H1 (cell line): Measurements from ENCODE around the gene ATP6V1B1. TPM values are rescaled to one million over a fixed set of nuclear protein-coding genes. Genes with fewer than 3 reads are reported as not detected.

Experiments
- CTCF ChIA-PET: fragments of 300-600 bp; sonication (Branson Sonifier 250); formaldehyde crosslinking; loops from one replicate; lab custom pipeline; 2021; ENCODE audit not compliant: partially characterized antibody; lab: Charles Lee
- POLR2A ChIA-PET: fragments of 300-600 bp; sonication (Branson Sonifier 250); formaldehyde crosslinking; loops from one replicate; lab custom pipeline; 2021; ENCODE audit warnings: inconsistent platforms; ENCODE audit not compliant: partially characterized antibody; lab: Charles Lee
- DNase-seq, 2 experiments: peaks; one replicate each; pipeline versions ENCODE4 v3.0.0 to v3.0.0-alpha.2; 2010 to 2022; ENCODE audit warnings: low spot score in 2 of 2, low read depth in 1 of 2, mixed read lengths in 1 of 2
- FAIRE-seq: peaks from 2 replicates; lab custom pipeline; 2011; peaks lifted over from hg19 to GRCh38; lab: Jason Lieb, UNC
- H2AFZ ChIP-seq: 2 replicates; pipeline ENCODE4 v1.8.1; 2012; ENCODE audit warnings: low read length, inconsistent platforms
- H2AK5ac ChIP-seq: 2 replicates; pipeline ENCODE4 v1.6.1; 2013; ENCODE audit warnings: low read depth, low read length
- H2BK120ac ChIP-seq: replicated peaks from 2 replicates; pipeline ENCODE3; 2013; ENCODE audit warnings: low read depth, low read length, inconsistent platforms
- H2BK12ac ChIP-seq: 2 replicates; pipeline ENCODE4 v1.6.1; 2013; ENCODE audit warnings: low read depth, low read length
- H2BK15ac ChIP-seq: 2 replicates; pipeline ENCODE4 v1.6.1; 2013; ENCODE audit warnings: low read length
- H2BK20ac ChIP-seq: 2 replicates; pipeline ENCODE4 v1.6.1; 2013; ENCODE audit warnings: low read length
- H2BK5ac ChIP-seq: 2 replicates; pipeline ENCODE4 v1.6.1; 2013; ENCODE audit warnings: low read depth, low read length
- H3K14ac ChIP-seq: 2 replicates; pipeline ENCODE4 v1.6.1; 2013; ENCODE audit warnings: inconsistent platforms; ENCODE audit not compliant: insufficient read length
- H3K18ac ChIP-seq: 2 replicates; pipeline ENCODE4 v1.6.1; 2013; ENCODE audit warnings: low read length; ENCODE audit errors: extremely low read depth
- H3K23ac ChIP-seq: 2 replicates; pipeline ENCODE4 v1.6.1; 2013; ENCODE audit warnings: inconsistent platforms; ENCODE audit not compliant: insufficient read length
- H3K23me2 ChIP-seq: 2 replicates; pipeline ENCODE4 v1.6.1; 2013; ENCODE audit warnings: low read depth, low read length
- H3K27ac ChIP-seq: 2 replicates; pipeline ENCODE4 v1.6.1; 2011; ENCODE audit warnings: low read depth, low read length, inconsistent platforms
- H3K27me3 ChIP-seq, 4 experiments: replicated peaks in 1 of 4; 1 replicate in 1 of 4; 2 replicates in 3 of 4; pipeline versions ENCODE4 v1.6.1 to v1.8.1; 2011 to 2013; ENCODE audit warnings: low read length in 3 of 4, mild to moderate bottlenecking in 3 of 4, inconsistent platforms in 2 of 4, mixed read lengths in 2 of 4, moderate library complexity in 1 of 4; ENCODE audit not compliant: control insufficient read depth in 3 of 4, insufficient read depth in 3 of 4; ENCODE audit errors: extremely low read depth in 1 of 4
- H3K36me3 ChIP-seq, 4 experiments: 2 replicates each; pipeline versions ENCODE4 v1.6.1 to v1.8.1; 2011 to 2013; ENCODE audit warnings: mild to moderate bottlenecking in 4 of 4, low read length in 3 of 4, moderate library complexity in 2 of 4, control low read depth in 1 of 4, inconsistent platforms in 1 of 4; ENCODE audit not compliant: insufficient read depth in 4 of 4, control insufficient read depth in 2 of 4
- H3K4ac ChIP-seq: replicated peaks from 2 replicates; pipeline ENCODE3; 2013; ENCODE audit warnings: low read length, low read depth, mixed read lengths, inconsistent platforms; ENCODE audit not compliant: insufficient read length
- H3K4me1 ChIP-seq, 4 experiments: replicated peaks in 1 of 4; 1 replicate in 1 of 4; 2 replicates in 3 of 4; pipeline versions ENCODE4 v1.6.1 to v1.8.1; 2011 to 2013; ENCODE audit warnings: low read length in 3 of 4, inconsistent platforms in 2 of 4, mixed read lengths in 1 of 4; ENCODE audit not compliant: insufficient read depth in 4 of 4, control insufficient read depth in 3 of 4
- H3K4me2 ChIP-seq, 2 experiments: 2 replicates each; pipeline versions ENCODE4 v1.6.1 to v1.8.1; 2011 to 2013; ENCODE audit warnings: low read depth in 2 of 2, low read length in 2 of 2, control low read depth in 1 of 2, inconsistent platforms in 1 of 2, mild to moderate bottlenecking in 1 of 2; ENCODE audit not compliant: insufficient read depth in 1 of 2
- H3K4me3 ChIP-seq, 4 experiments: fragments of 200-600, 300-600 bp in 1 of 4; sonication (generic), shearing (Covaris generic), sonication (Bioruptor Twin) in 1 of 4; 2 replicates each; pipeline versions ENCODE4 v1.5.1 to v1.8.1; 2011 to 2016; ENCODE audit warnings: low read length in 4 of 4, low read depth in 3 of 4, control low read depth in 2 of 4, inconsistent platforms in 2 of 4, mild to moderate bottlenecking in 2 of 4, mixed read lengths in 1 of 4, moderate library complexity in 1 of 4; ENCODE audit not compliant: insufficient read depth in 2 of 4; ENCODE audit errors: extremely low read depth in 1 of 4
- H3K56ac ChIP-seq: replicated peaks from 2 replicates; pipeline ENCODE3; 2013; ENCODE audit warnings: low read depth, mild to moderate bottlenecking, mixed read lengths, low read length, inconsistent platforms; ENCODE audit not compliant: insufficient read length
- H3K79me1 ChIP-seq: 2 replicates; pipeline ENCODE4 v1.6.1; 2013; ENCODE audit warnings: low read depth, low read length, control low read depth
- H3K79me2 ChIP-seq, 2 experiments: 2 replicates each; pipeline versions ENCODE4 v1.6.1 to v1.8.1; 2012 to 2013; ENCODE audit warnings: low read length in 2 of 2, mild to moderate bottlenecking in 2 of 2, inconsistent platforms in 1 of 2; ENCODE audit not compliant: insufficient read depth in 2 of 2, control insufficient read depth in 1 of 2
- H3K9ac ChIP-seq, 4 experiments: replicated peaks in 1 of 4; 1 replicate in 1 of 4; 2 replicates in 3 of 4; pipeline versions ENCODE4 v1.6.1 to v1.8.1; 2011 to 2013; ENCODE audit warnings: low read depth in 3 of 4, low read length in 3 of 4, control low read depth in 2 of 4, mild to moderate bottlenecking in 2 of 4, moderate library complexity in 2 of 4, inconsistent platforms in 1 of 4; ENCODE audit errors: extremely low read depth in 1 of 4
- H3K9me3 ChIP-seq, 2 experiments: 2 replicates each; pipeline versions ENCODE4 v1.6.1 to v1.8.1; 2012 to 2013; ENCODE audit warnings: mild to moderate bottlenecking in 2 of 2, moderate library complexity in 2 of 2, control low read depth in 1 of 2, inconsistent platforms in 1 of 2, low read depth in 1 of 2, low read length in 1 of 2, mixed read lengths in 1 of 2; ENCODE audit not compliant: insufficient read depth in 2 of 2
- H4K20me1 ChIP-seq, 2 experiments: replicated peaks in 1 of 2; 2 replicates each; pipeline versions ENCODE3 to v1.8.1; 2011 to 2013; ENCODE audit warnings: inconsistent platforms in 2 of 2, low read length in 2 of 2, mild to moderate bottlenecking in 1 of 2; ENCODE audit not compliant: insufficient read depth in 2 of 2, control insufficient read depth in 1 of 2
- H4K5ac ChIP-seq: 2 replicates; pipeline ENCODE4 v1.6.1; 2013; ENCODE audit warnings: low read length, low read depth, mixed read lengths, inconsistent platforms; ENCODE audit not compliant: insufficient read length
- H4K8ac ChIP-seq: 2 replicates; pipeline ENCODE4 v1.8.0; 2013; ENCODE audit warnings: mild to moderate bottlenecking, moderate library complexity, low read length, inconsistent platforms; ENCODE audit not compliant: insufficient read depth; ENCODE audit errors: extremely low read depth
- H4K91ac ChIP-seq: replicated peaks from 2 replicates; pipeline ENCODE3; 2013; ENCODE audit warnings: low read length, mixed read lengths, inconsistent platforms; ENCODE audit not compliant: insufficient read length
- ATF2 ChIP-seq: IDR thresholded peaks from 2 replicates; pipeline ENCODE4 v1.6.1; 2012; ENCODE audit warnings: low read length, inconsistent platforms
- BACH1 ChIP-seq: IDR thresholded peaks from 2 replicates; pipeline ENCODE4 v1.6.1; 2012; ENCODE audit warnings: low read length, improper control_type of control experiment
- HDAC2 ChIP-seq, 2 experiments: fragments of 300-600 bp in 1 of 2; sonication (generic) in 1 of 2; IDR thresholded peaks; 2 replicates each; pipeline ENCODE4 v1.6.1; 2011 to 2012; ENCODE audit warnings: low read depth in 2 of 2, low read length in 2 of 2, mild to moderate bottlenecking in 2 of 2, moderate library complexity in 2 of 2, borderline replicate concordance in 1 of 2, inconsistent platforms in 1 of 2
- NRF1 ChIP-seq: IDR thresholded peaks from 2 replicates; pipeline ENCODE4 v1.6.1; 2011; ENCODE audit warnings: mild to moderate bottlenecking, low read depth, low read length, improper control_type of control experiment
- POU5F1 ChIP-seq: IDR thresholded peaks from 2 replicates; pipeline ENCODE4 v1.6.1; 2011; ENCODE audit warnings: low read depth, mild to moderate bottlenecking, low read length, moderate library complexity
- RAD21 ChIP-seq, 2 experiments: IDR thresholded peaks in 1 of 2; conservative IDR thresholded peaks in 1 of 2; 2 replicates each; pipeline ENCODE4 v1.6.1; 2011; ENCODE audit warnings: low read depth in 2 of 2, low read length in 2 of 2, improper control_type of control experiment in 1 of 2, inconsistent platforms in 1 of 2, mild to moderate bottlenecking in 1 of 2, moderate library complexity in 1 of 2
- RFX5 ChIP-seq: IDR thresholded peaks from 2 replicates; pipeline ENCODE4 v1.6.1; 2011; ENCODE audit warnings: low read depth, low read length, improper control_type of control experiment, borderline replicate concordance
- SAP30 ChIP-seq: fragments of 300-600 bp; sonication (generic); IDR thresholded peaks from 2 replicates; pipeline ENCODE4 v1.7.1; 2012; ENCODE audit warnings: low read length, moderate library complexity, mild to moderate bottlenecking, inconsistent platforms; ENCODE audit not compliant: insufficient read depth, insufficient replicate concordance
- WGBS, 2 experiments: shearing (Covaris generic) in 1 of 2; methylation state at CpG; one replicate each; pipeline versions ENCODE4 v1.1.6 to v1.1.7; 2013 to 2015; ENCODE audit warnings: low lambda C conversion rate in 2 of 2, mixed read lengths in 2 of 2, inconsistent platforms in 1 of 2, low coverage in 1 of 2, missing lambda C conversion rate in 1 of 2; ENCODE audit not compliant: insufficient replicate concordance in 2 of 2, insufficient coverage in 1 of 2, insufficient read length in 1 of 2; ENCODE audit errors: extremely low coverage in 1 of 2, missing lambda C conversion rate in 1 of 2; 5-methylcytosine and 5-hydroxymethylcytosine counted together
- polyA plus RNA-seq, 7 experiments: library from polyadenylated mRNA; depleted of rRNA in 3 of 7; stranded (reverse) in 5 of 7; unstranded in 2 of 7; fragments of >200 nt in 5 of 7; fragments of 200-250 nt in 2 of 7; gene quantifications; 1 replicate in 5 of 7; 2 replicates in 1 of 7; 4 replicates in 1 of 7; pipeline versions ENCODE4 v1.2.1 to v1.2.3, GENCODE V29; 2011 to 2013; ENCODE audit warnings: missing spikeins in 2 of 7, mixed read lengths in 2 of 7
- total RNA-seq: library from RNA; stranded (reverse); fragmentation: NEBNext Ultra II Directional; extraction: Animal tissue kit (Norgen Biotek cat#: 25700); gene quantifications from 2 replicates; pipeline ENCODE4 v1.2.1, GENCODE V29; 2021

ATP6V1B1 gene
- total and polyA plus RNA-seq, 2 of the 8 experiments (the other 6 are each of a cell fraction or from before 2014, with no cell fraction given) = not detected

GRCh38 chr2:70959851-70960832, 24.4 kb downstream of the ATP6V1B1 start:
- peak in 1 of 2 experiments; percentile 83 for DNase-seq
- Histone ChIP-seq H2AFZ (no peak overlapping the region), H4K8ac (no peak overlapping the region), H2AK5ac (no peak overlapping the region), H3K18ac (no peak overlapping the region), H3K23me2 (no peaks in the 10 kb centered on the region; the same call in 1 of the 2 replicates), H3K27ac (no peak overlapping the region), H2BK15ac (no peak overlapping the region), H3K14ac (no peak overlapping the region), H2BK20ac (no peak overlapping the region), H2BK120ac (no peak overlapping the region), H3K23ac (no peak overlapping the region), H3K4me3 (no peak overlapping the region), H3K36me3 (no peaks in the 10 kb centered on the region), H4K5ac (no peak overlapping the region), H2BK5ac (no peak overlapping the region), H3K4me2 (no peak overlapping the region), H3K27me3 (peaks cover 6 to 30% (median 20%) of the 10 kb centered on the region in 4 experiments), H3K9me3 (no peaks in the 10 kb centered on the region), H2BK12ac (no peak overlapping the region), H4K20me1 (no peaks in the 10 kb centered on the region), H3K79me1 (no peaks in the 10 kb centered on the region), H3K9ac (no peak overlapping the region), H3K4ac (no peak overlapping the region), H3K4me1 (no peaks in the 10 kb centered on the region; a peak in 1 of 7 replicates), H3K79me2 (no peaks in the 10 kb centered on the region), H3K56ac (no peak overlapping the region), H4K91ac (no peak overlapping the region)
- POLR2A ChIA-PET = interaction anchor here (0.6 kb wide), 1 partner anchor 40 kb away, joined by 3 read pairs; no protein-coding TSS in a partner anchor
- 85% methylated on average over 17 of the region's 17 CpGs; no CpG with 5 or more reads in 1 of the 2 experiments for WGBS, 2 experiments
- CTCF ChIA-PET = interaction anchor here (0.7 to 8.6 kb wide), 44 partner anchors 8 to 305 kb away, joined by 3 to 99 read pairs (median 5); partner anchors contain the start of genes ANKRD53, ATP6V1B1 and FIGLA
- FAIRE-seq = no peak
- TF ChIP-seq NRF1 (no peak), HDAC2 (IDR thresholded peaks at IDR 0.05; ENCODE audit: borderline replicate concordance in 1 of 2, low read depth in 2 of 2, low read length in 2 of 2) (no peak), RFX5 (no peak), POU5F1 (no peak), RAD21 (IDR thresholded peaks at IDR 0.05 in 1 of 2, conservative IDR thresholded peaks at IDR 0.05 in 1 of 2; ENCODE audit: low read depth in 2 of 2, low read length in 2 of 2) (peak; percentile 40 to 59), SAP30 (no peak), BACH1 (no peak), ATF2 (no peak)
